GM19468 (cell line): Measurements from ENCODE around the gene RNF17.

ENCODE experiments used
- ATAC-seq: cut with Tn5 transposase; IDR thresholded peaks from one replicate; pipeline ENCODE4 v1.9.1; 2021; ENCODE audit warnings: mild to moderate bottlenecking, moderate library complexity, moderate number of reproducible peaks; ENCODE audit not compliant: unreplicated experiment; ENCODE audit errors: extremely low read depth

The RNF17 gene

GRCh38 chr13:24854311-24854710 lies 90.3 kb downstream of the RNF17 start:
- ATAC-seq = no peak

GRCh38 chr13:24858953-24859352 lies 95.0 kb downstream of the RNF17 start:
- ATAC-seq = no peak

GRCh38 chr13:24860770-24861169 lies 96.8 kb downstream of the RNF17 start:
- ATAC-seq = no peak

- ATAC-seq = no peak
These were observed 97.8 kb downstream of the RNF17 start for GRCh38 chr13:24861617-24862362.

GRCh38 chr13:24863748-24864540 lies 100.0 kb downstream of the RNF17 start:
- ATAC-seq = no peak

GRCh38 chr13:24864579-24864978 lies 100.6 kb downstream of the RNF17 start:
- no peak for ATAC-seq

- no peak for ATAC-seq
These were observed 101.4 kb downstream of the RNF17 start for GRCh38 chr13:24865163-24865953.

- ATAC-seq = no peak
These were observed 102.5 kb downstream of the RNF17 start for GRCh38 chr13:24866488-24866887.

- ATAC-seq = no peak
These were observed 104.9 kb downstream of the RNF17 start for GRCh38 chr13:24868874-24869273.

GRCh38 chr13:24870380-24870760 lies 106.4 kb downstream of the RNF17 start:
- no peak for ATAC-seq

- no peak for ATAC-seq
These were observed 111.6 kb downstream of the RNF17 start for GRCh38 chr13:24875566-24875965.

GRCh38 chr13:24877531-24877930 lies 113.6 kb downstream of the RNF17 start:
- no peak for ATAC-seq

GRCh38 chr13:24878340-24878739 lies 114.4 kb downstream of the RNF17 start:
- no peak for ATAC-seq

GRCh38 chr13:24882665-24883064 lies 118.7 kb downstream of the RNF17 start:
- no peak for ATAC-seq

GRCh38 chr13:24887759-24888158 lies 123.8 kb downstream of the RNF17 start:
- ATAC-seq = no peak

- ATAC-seq = no peak
These were observed 124.4 kb downstream of the RNF17 start for GRCh38 chr13:24888291-24888931.

- no peak for ATAC-seq
These were observed 126.3 kb downstream of the RNF17 start for GRCh38 chr13:24890256-24890655.

- ATAC-seq = no peak
These were observed 127.6 kb downstream of the RNF17 start for GRCh38 chr13:24891476-24892108.

- ATAC-seq = no peak
These were observed 128.9 kb downstream of the RNF17 start for GRCh38 chr13:24892829-24893228.

GRCh38 chr13:24893863-24894262 lies 129.9 kb downstream of the RNF17 start:
- no peak for ATAC-seq
